Fibroblast of lung (primary cell): Measurements from ENCODE around the gene FAM110D. TPM values are rescaled to one million over a fixed set of nuclear protein-coding genes. Genes with fewer than 3 reads are reported as not detected.

Experiments used
- DNase-seq, 2 donors: peaks; one replicate each; pipeline versions ENCODE4 v3.0.0 to v3.0.0-alpha.2; 2010; ENCODE audit warnings: low read depth in 2 of 2
- H2AFZ ChIP-seq: 2 replicates; pipeline ENCODE4 v1.5.1; 2012; ENCODE audit warnings: low read length, control low read depth, inconsistent platforms
- H3K27ac ChIP-seq: 2 replicates; pipeline ENCODE4 v1.5.1; 2011; ENCODE audit warnings: low read length, control low read depth; ENCODE audit not compliant: insufficient read depth
- H3K27me3 ChIP-seq: 2 replicates; pipeline ENCODE4 v1.5.1; 2011; ENCODE audit warnings: mild to moderate bottlenecking, low read length; ENCODE audit not compliant: control insufficient read depth, insufficient read depth
- H3K36me3 ChIP-seq: 2 replicates; pipeline ENCODE4 v1.5.1; 2011; ENCODE audit warnings: low read length; ENCODE audit not compliant: control insufficient read depth, insufficient read depth
- H3K4me1 ChIP-seq: 2 replicates; pipeline ENCODE4 v1.5.1; 2011; ENCODE audit warnings: low read length; ENCODE audit not compliant: control insufficient read depth, insufficient read depth; ENCODE audit errors: extremely low read depth
- H3K4me2 ChIP-seq: 2 replicates; pipeline ENCODE4 v1.5.1; 2011; ENCODE audit warnings: low read length, control low read depth; ENCODE audit not compliant: insufficient read depth; ENCODE audit errors: extremely low read depth
- H3K4me3 ChIP-seq, 4 experiments: fragments of 200-600 bp in 1 of 4; sonication (generic) in 1 of 4; replicated peaks in 1 of 4; 2 replicates each; pipeline ENCODE4 v1.5.1; 2011 to 2016; ENCODE audit warnings: low read length in 4 of 4, low read depth in 3 of 4, mild to moderate bottlenecking in 3 of 4, control low read depth in 2 of 4, inconsistent platforms in 1 of 4, mixed read lengths in 1 of 4; ENCODE audit not compliant: insufficient read depth in 1 of 4; ENCODE audit errors: control extremely low read depth in 1 of 4
- H3K79me2 ChIP-seq: 2 replicates; pipeline ENCODE4 v1.5.1; 2012; ENCODE audit warnings: mild to moderate bottlenecking, low read length, inconsistent platforms; ENCODE audit not compliant: control insufficient read depth, insufficient read depth
- H3K9ac ChIP-seq: 2 replicates; pipeline ENCODE4 v1.5.1; 2011; ENCODE audit warnings: mild to moderate bottlenecking, low read length, control low read depth; ENCODE audit not compliant: insufficient read depth
- H3K9me3 ChIP-seq: 2 replicates; pipeline ENCODE4 v1.5.1; 2012; ENCODE audit warnings: low read depth, low read length; ENCODE audit not compliant: control insufficient read depth, insufficient read depth
- H4K20me1 ChIP-seq: 2 replicates; pipeline ENCODE4 v1.5.1; 2011; ENCODE audit warnings: low read length; ENCODE audit not compliant: control insufficient read depth, insufficient read depth; ENCODE audit errors: extremely low read depth
- EZH2 ChIP-seq: IDR thresholded peaks from 2 replicates; pipeline ENCODE4 v1.5.1; 2012; ENCODE audit warnings: low read length, control low read depth, mild to moderate bottlenecking; ENCODE audit errors: missing control alignments
- polyA plus RNA-seq, 2 donors: library from polyadenylated mRNA; depleted of rRNA in 1 of 2; stranded (reverse) in 1 of 2; unstranded in 1 of 2; fragments of >200 nt; gene quantifications; 2 replicates each; pipeline ENCODE4 v1.2.1, GENCODE V29; 2011 to 2012; ENCODE audit warnings: missing spikeins in 1 of 2
- total RNA-seq: library from RNA; depleted of rRNA; stranded (reverse); fragments of >200 nt; gene quantifications from 2 replicates; pipeline ENCODE4 v1.2.1, GENCODE V29; 2014
- TF ChIP-seq, protein P1 (sequence below), 2 donors: IDR thresholded peaks in 1 of 2; conservative IDR thresholded peaks in 1 of 2; 1 replicate in 1 of 2; 2 replicates in 1 of 2; pipeline ENCODE4 v1.5.1; 2011 to 2012; ENCODE audit warnings: low read length in 2 of 2, control low read depth in 1 of 2, inconsistent platforms in 1 of 2, low read depth in 1 of 2, mild to moderate bottlenecking in 1 of 2

Gene FAM110D
- total and polyA plus RNA-seq, 2 donors (not counting 1 experiment from before 2014, with no cell fraction given) = not detected

DNA sequence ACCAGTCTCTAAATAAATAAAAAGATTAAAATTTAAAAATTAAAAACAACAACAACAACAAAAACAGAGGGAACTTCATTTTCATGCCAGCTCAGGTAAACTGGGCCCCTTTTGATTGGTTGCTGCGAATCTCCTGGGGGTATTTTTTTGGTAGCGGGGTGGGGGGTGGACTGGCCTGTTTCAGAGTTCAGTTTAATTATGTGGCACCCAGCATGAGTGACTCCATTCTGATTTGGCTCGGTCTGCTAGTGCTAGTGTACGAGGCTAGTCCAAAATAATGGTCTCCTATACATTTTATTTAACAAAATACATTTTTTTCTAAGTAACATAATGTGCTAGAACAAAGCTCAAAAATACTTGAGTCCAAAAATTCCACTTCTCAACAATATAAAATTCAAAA is 29.1 kb upstream of the FAM110D start:
- Histone ChIP-seq H3K9ac (no peak overlapping the region), H3K79me2 (no peaks in the 10 kb centered on the region), H3K9me3 (no peaks in the 10 kb centered on the region), H4K20me1 (no peaks in the 10 kb centered on the region), H2AFZ (no peak overlapping the region), H3K4me2 (no peak overlapping the region), H3K27ac (no peak overlapping the region), H3K4me1 (no peaks in the 10 kb centered on the region), H3K4me3 (no peak overlapping the region), H3K36me3 (no peaks in the 10 kb centered on the region), H3K27me3 (no peaks in the 10 kb centered on the region)
- DNase-seq = no peak
- TF ChIP-seq, protein P1, sequence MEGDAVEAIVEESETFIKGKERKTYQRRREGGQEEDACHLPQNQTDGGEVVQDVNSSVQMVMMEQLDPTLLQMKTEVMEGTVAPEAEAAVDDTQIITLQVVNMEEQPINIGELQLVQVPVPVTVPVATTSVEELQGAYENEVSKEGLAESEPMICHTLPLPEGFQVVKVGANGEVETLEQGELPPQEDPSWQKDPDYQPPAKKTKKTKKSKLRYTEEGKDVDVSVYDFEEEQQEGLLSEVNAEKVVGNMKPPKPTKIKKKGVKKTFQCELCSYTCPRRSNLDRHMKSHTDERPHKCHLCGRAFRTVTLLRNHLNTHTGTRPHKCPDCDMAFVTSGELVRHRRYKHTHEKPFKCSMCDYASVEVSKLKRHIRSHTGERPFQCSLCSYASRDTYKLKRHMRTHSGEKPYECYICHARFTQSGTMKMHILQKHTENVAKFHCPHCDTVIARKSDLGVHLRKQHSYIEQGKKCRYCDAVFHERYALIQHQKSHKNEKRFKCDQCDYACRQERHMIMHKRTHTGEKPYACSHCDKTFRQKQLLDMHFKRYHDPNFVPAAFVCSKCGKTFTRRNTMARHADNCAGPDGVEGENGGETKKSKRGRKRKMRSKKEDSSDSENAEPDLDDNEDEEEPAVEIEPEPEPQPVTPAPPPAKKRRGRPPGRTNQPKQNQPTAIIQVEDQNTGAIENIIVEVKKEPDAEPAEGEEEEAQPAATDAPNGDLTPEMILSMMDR (conservative IDR thresholded peaks at IDR 0.05 in 1 of 2, IDR thresholded peaks at IDR 0.05 in 1 of 2; ENCODE audit: low read depth in 1 of 2, low read length in 2 of 2) = no peak
- TF ChIP-seq EZH2 = no peak

GRCh38 chr1:26130695-26131094 is 28.2 kb upstream of the FAM110D start:
- no peak overlapping the region for H3K4me2 ChIP-seq
- no peak overlapping the region for H2AFZ ChIP-seq
- no peaks in the 10 kb centered on the region for H3K79me2 ChIP-seq
- no peak for DNase-seq
- no peak overlapping the region for H3K27ac ChIP-seq
- H3K27me3 ChIP-seq = no peaks in the 10 kb centered on the region
- H3K9me3 ChIP-seq = no peaks in the 10 kb centered on the region
- H3K4me1 ChIP-seq = no peaks in the 10 kb centered on the region
- H3K4me3 ChIP-seq = no peak overlapping the region
- H4K20me1 ChIP-seq = no peaks in the 10 kb centered on the region
- no peaks in the 10 kb centered on the region for H3K36me3 ChIP-seq
- no peak overlapping the region for H3K9ac ChIP-seq
- TF ChIP-seq, protein P1 (conservative IDR thresholded peaks at IDR 0.05 in 1 of 2, IDR thresholded peaks at IDR 0.05 in 1 of 2; ENCODE audit: low read depth in 1 of 2, low read length in 2 of 2) = no peak
- no peak for TF ChIP-seq EZH2

GRCh38 chr1:26132128-26132833 is 26.6 kb upstream of the FAM110D start:
- H2AFZ ChIP-seq = no peak overlapping the region
- DNase-seq = no peak
- no peaks in the 10 kb centered on the region for H3K36me3 ChIP-seq
- no peak overlapping the region for H3K4me3 ChIP-seq
- H3K79me2 ChIP-seq = no peaks in the 10 kb centered on the region
- H3K9ac ChIP-seq = no peak overlapping the region
- TF ChIP-seq EZH2 = no peak
- TF ChIP-seq, protein P1 (conservative IDR thresholded peaks at IDR 0.05 in 1 of 2, IDR thresholded peaks at IDR 0.05 in 1 of 2; ENCODE audit: low read depth in 1 of 2, low read length in 2 of 2) = no peak
- H3K27ac ChIP-seq = no peak overlapping the region
- H3K27me3 ChIP-seq = no peaks in the 10 kb centered on the region
- no peaks in the 10 kb centered on the region for H4K20me1 ChIP-seq
- H3K4me2 ChIP-seq = no peak overlapping the region
- H3K9me3 ChIP-seq = no peaks in the 10 kb centered on the region
- no peaks in the 10 kb centered on the region for H3K4me1 ChIP-seq
